HL-60 (cell line): ENCODE data around the gene SLC35B2.

Experiments
- POLR2AphosphoS5 ChIP-seq: IDR thresholded peaks from 2 replicates; pipeline ENCODE4 v1.6.1; 2012; ENCODE audit warnings: low read depth
- TF ChIP-seq, protein P1 (sequence below): IDR thresholded peaks from one replicate; pipeline ENCODE4 v1.5.1; 2011; ENCODE audit warnings: low read length, control low read depth, inconsistent platforms; ENCODE audit not compliant: insufficient read depth
- TF ChIP-seq, protein P2 (sequence below): IDR thresholded peaks from 2 replicates; pipeline ENCODE4 v1.6.1; 2012; ENCODE audit warnings: low read depth; ENCODE audit not compliant: insufficient replicate concordance

- TF ChIP-seq, protein P1, sequence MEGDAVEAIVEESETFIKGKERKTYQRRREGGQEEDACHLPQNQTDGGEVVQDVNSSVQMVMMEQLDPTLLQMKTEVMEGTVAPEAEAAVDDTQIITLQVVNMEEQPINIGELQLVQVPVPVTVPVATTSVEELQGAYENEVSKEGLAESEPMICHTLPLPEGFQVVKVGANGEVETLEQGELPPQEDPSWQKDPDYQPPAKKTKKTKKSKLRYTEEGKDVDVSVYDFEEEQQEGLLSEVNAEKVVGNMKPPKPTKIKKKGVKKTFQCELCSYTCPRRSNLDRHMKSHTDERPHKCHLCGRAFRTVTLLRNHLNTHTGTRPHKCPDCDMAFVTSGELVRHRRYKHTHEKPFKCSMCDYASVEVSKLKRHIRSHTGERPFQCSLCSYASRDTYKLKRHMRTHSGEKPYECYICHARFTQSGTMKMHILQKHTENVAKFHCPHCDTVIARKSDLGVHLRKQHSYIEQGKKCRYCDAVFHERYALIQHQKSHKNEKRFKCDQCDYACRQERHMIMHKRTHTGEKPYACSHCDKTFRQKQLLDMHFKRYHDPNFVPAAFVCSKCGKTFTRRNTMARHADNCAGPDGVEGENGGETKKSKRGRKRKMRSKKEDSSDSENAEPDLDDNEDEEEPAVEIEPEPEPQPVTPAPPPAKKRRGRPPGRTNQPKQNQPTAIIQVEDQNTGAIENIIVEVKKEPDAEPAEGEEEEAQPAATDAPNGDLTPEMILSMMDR: no peak
- TF ChIP-seq, protein P2, sequence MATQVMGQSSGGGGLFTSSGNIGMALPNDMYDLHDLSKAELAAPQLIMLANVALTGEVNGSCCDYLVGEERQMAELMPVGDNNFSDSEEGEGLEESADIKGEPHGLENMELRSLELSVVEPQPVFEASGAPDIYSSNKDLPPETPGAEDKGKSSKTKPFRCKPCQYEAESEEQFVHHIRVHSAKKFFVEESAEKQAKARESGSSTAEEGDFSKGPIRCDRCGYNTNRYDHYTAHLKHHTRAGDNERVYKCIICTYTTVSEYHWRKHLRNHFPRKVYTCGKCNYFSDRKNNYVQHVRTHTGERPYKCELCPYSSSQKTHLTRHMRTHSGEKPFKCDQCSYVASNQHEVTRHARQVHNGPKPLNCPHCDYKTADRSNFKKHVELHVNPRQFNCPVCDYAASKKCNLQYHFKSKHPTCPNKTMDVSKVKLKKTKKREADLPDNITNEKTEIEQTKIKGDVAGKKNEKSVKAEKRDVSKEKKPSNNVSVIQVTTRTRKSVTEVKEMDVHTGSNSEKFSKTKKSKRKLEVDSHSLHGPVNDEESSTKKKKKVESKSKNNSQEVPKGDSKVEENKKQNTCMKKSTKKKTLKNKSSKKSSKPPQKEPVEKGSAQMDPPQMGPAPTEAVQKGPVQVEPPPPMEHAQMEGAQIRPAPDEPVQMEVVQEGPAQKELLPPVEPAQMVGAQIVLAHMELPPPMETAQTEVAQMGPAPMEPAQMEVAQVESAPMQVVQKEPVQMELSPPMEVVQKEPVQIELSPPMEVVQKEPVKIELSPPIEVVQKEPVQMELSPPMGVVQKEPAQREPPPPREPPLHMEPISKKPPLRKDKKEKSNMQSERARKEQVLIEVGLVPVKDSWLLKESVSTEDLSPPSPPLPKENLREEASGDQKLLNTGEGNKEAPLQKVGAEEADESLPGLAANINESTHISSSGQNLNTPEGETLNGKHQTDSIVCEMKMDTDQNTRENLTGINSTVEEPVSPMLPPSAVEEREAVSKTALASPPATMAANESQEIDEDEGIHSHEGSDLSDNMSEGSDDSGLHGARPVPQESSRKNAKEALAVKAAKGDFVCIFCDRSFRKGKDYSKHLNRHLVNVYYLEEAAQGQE: no peak
- TF ChIP-seq POLR2AphosphoS5: no peak
Observed at GRCh38 chr6:44301782-44302564, 44.6 kb upstream of the SLC35B2 start.
